ENCODE measurements around the gene NAA11. TPM values are rescaled to one million over a fixed set of nuclear protein-coding genes. Genes with fewer than 3 reads are reported as not detected.

NAA11 gene
- total and polyA plus RNA-seq, 2 experiments from 2014 or later = not detected

DNA sequence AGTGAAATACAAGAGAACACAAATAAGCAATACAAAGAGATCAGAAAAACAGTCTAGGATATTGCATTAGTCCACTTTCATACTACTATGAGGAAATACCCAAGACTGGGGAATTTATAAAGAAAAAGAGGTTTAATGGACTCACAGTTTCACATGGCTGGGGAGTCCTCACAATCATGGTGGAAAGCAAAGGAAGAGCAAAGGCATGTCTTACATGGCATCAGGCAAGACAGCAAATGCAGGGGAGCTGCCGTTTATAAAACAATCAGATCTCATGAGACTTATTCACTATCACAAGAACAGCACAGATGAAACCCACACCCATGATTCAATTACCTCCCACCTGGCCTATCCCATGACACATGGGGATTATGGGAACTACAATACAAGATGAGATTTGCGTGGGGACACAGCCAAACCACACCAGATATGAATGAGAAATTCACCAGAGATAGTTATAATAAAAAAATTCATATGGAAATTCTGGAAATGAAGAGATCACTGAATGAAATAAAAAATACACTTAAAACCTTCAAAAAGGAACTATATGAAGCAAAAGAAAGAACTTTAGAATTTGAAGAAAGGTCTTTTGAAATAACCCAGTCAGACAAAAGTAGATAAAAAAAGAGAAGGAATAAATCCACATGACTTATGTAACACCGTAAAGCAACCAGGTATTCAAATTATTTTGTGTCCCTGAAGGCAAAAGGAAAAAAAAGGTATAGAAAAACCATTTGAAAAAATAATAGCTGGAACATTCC, 16.2 kb upstream of the NAA11 start:
- H3K27ac ChIP-seq = no peak overlapping the region
- DNase-seq (ENCODE audit: low read depth in 1 of 2, low spot score in 1 of 2) = no peak

DNA sequence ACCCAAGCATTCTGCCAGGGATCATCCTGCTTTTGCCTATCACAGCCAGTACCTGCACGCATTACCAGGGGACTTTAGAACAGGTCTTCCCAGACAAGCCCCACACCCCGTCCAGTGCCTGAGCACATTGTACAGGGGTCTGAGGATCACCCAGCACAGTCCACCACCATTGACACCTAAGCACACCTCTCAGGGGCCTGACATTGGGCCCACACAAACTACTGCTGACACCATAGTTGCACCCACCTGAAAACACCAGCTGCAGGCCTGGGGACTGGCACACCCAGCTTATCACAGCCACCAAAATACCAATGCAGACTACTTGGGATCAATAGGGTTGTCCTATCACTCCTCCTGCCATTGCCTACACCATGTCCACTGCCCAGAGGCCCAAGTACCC, 14.7 kb upstream of the NAA11 start:
- Histone ChIP-seq H3K9me3 (ENCODE audit: low read depth) (no peaks in the 10 kb centered on the region), H3K4me3 (no peak overlapping the region)
- no peak for DNase-seq (ENCODE audit: low read depth in 1 of 2, low spot score in 1 of 2)

More for the DNA sequence above, 16.2 kb upstream of the NAA11 start:
- Histone ChIP-seq H3K9me3 (ENCODE audit: low read depth) (no peaks in the 10 kb centered on the region), H3K36me3 (no peaks in the 10 kb centered on the region), H3K4me1 (ENCODE audit: low read depth) (no peaks in the 10 kb centered on the region), H3K4me3 (no peak overlapping the region), H3K27me3 (no peaks in the 10 kb centered on the region)
- TF ChIP-seq, protein P1, sequence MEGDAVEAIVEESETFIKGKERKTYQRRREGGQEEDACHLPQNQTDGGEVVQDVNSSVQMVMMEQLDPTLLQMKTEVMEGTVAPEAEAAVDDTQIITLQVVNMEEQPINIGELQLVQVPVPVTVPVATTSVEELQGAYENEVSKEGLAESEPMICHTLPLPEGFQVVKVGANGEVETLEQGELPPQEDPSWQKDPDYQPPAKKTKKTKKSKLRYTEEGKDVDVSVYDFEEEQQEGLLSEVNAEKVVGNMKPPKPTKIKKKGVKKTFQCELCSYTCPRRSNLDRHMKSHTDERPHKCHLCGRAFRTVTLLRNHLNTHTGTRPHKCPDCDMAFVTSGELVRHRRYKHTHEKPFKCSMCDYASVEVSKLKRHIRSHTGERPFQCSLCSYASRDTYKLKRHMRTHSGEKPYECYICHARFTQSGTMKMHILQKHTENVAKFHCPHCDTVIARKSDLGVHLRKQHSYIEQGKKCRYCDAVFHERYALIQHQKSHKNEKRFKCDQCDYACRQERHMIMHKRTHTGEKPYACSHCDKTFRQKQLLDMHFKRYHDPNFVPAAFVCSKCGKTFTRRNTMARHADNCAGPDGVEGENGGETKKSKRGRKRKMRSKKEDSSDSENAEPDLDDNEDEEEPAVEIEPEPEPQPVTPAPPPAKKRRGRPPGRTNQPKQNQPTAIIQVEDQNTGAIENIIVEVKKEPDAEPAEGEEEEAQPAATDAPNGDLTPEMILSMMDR (IDR thresholded peaks at IDR 0.05; ENCODE audit: low read depth, low read length) = no peak

DNA sequence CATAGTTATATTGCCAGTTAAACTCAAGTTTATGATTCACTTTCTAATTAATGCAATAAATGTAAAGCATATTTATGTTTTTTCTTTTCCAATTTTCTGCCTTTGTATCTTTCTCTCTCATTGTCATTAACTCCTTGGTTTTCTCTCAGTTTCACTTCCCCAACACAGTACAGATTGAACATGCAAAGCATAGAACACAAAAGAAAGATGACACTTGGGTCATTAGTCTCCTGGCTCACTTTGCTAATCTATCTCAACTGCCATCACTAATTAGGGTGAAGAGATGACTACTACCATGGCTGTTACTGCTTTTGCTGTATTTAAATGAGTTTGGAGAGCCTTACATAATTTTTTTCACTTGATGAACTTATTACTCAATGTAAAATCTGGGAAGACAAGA, 12.3 kb upstream of the NAA11 start:
- H3K4me3 ChIP-seq = no peak overlapping the region
- no peaks in the 10 kb centered on the region for H3K27me3 ChIP-seq
- TF ChIP-seq, protein P1 (IDR thresholded peaks at IDR 0.05; ENCODE audit: low read depth, low read length) = no peak
- DNase-seq (ENCODE audit: low read depth in 1 of 2, low spot score in 1 of 2) = no peak
- no peaks in the 10 kb centered on the region for H3K36me3 ChIP-seq
- H3K4me1 ChIP-seq (ENCODE audit: low read depth) = no peaks in the 10 kb centered on the region
- no peak overlapping the region for H3K27ac ChIP-seq
- H3K9me3 ChIP-seq (ENCODE audit: low read depth) = no peaks in the 10 kb centered on the region

More for the DNA sequence above, 14.7 kb upstream of the NAA11 start:
- TF ChIP-seq, protein P1 (IDR thresholded peaks at IDR 0.05; ENCODE audit: low read depth, low read length) = no peak
- Histone ChIP-seq H3K27ac (no peak overlapping the region), H3K27me3 (no peaks in the 10 kb centered on the region), H3K4me1 (ENCODE audit: low read depth) (no peaks in the 10 kb centered on the region), H3K36me3 (no peaks in the 10 kb centered on the region)

DNA sequence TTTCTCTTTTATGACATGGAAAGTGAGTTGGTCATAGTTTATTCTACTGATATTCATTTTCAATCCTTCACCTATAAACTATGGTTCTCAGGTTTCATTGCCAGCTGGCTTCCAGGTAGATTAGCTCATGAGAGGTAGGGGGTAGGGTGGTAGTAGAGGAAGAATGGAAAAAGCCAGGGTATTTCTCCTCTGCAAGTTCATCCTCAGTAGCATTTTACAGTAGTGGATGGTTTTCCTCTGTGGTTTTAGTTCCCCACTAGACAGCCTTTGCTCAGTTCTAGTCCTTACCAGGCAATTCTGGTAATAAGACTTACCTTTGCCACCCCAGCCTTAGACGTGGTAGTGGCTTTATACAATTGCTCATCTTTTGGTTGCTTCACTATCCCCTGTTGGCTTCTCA, 8.9 kb upstream of the NAA11 start:
- DNase-seq (ENCODE audit: low read depth in 1 of 2, low spot score in 1 of 2) = no peak
- Histone ChIP-seq H3K27me3 (no peaks in the 10 kb centered on the region), H3K36me3 (no peaks in the 10 kb centered on the region), H3K9me3 (ENCODE audit: low read depth) (no peaks in the 10 kb centered on the region), H3K4me1 (ENCODE audit: low read depth) (no peaks in the 10 kb centered on the region), H3K27ac (no peak overlapping the region), H3K4me3 (no peak overlapping the region)
- TF ChIP-seq, protein P1 (IDR thresholded peaks at IDR 0.05; ENCODE audit: low read depth, low read length) = no peak

DNA sequence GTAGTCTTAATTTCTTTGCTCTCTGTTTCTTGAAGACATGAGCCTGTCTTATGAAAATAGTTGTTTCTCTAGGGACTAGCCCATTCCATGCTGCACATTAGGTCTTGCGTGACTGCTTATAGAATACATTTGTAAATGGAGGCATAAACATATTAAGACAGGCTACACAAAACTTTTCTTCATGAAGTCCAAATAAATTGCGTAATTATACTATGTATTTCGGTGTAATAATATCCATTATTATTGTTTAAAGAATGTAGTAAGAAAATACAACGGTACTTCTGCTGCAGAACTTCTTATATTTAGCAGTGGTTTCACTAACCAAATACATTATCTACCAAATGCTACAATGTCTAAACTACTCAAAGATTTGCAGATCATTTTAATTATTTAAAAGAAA, 8.5 kb upstream of the NAA11 start:
- TF ChIP-seq, protein P1 (IDR thresholded peaks at IDR 0.05; ENCODE audit: low read depth, low read length) = no peak

More for the DNA sequence above, 8.5 kb upstream of the NAA11 start:
- Histone ChIP-seq H3K27ac (no peak overlapping the region), H3K4me1 (ENCODE audit: low read depth) (no peaks in the 10 kb centered on the region), H3K4me3 (no peak overlapping the region), H3K36me3 (no peaks in the 10 kb centered on the region), H3K27me3 (no peaks in the 10 kb centered on the region), H3K9me3 (ENCODE audit: low read depth) (no peaks in the 10 kb centered on the region)
- DNase-seq (ENCODE audit: low read depth in 1 of 2, low spot score in 1 of 2) = no peak

All from cardiac muscle cell (in vitro differentiated cells and primary cell).